ENCODE results near the gene NR2F1-AS1. TPM values are rescaled to one million over a fixed set of nuclear protein-coding genes. Genes with fewer than 3 reads are reported as not detected.
A peak's percentile ranks its signal among the peaks of the same experiment; 100 is the strongest.
"Not testable (repeated sequence)": the region's sequence is repeated elsewhere in the genome, so short reads cannot be mapped to it uniquely, and the experiment has no call there.

Gene NR2F1-AS1
- total and polyA plus RNA-seq, 3 donors from 2014 or later = 15.6 to 24.8 (median 20.6) TPM

- no peak for TF ChIP-seq POLR2A (IDR thresholded peaks at IDR 0.05)
- TF ChIP-seq, protein P1, sequence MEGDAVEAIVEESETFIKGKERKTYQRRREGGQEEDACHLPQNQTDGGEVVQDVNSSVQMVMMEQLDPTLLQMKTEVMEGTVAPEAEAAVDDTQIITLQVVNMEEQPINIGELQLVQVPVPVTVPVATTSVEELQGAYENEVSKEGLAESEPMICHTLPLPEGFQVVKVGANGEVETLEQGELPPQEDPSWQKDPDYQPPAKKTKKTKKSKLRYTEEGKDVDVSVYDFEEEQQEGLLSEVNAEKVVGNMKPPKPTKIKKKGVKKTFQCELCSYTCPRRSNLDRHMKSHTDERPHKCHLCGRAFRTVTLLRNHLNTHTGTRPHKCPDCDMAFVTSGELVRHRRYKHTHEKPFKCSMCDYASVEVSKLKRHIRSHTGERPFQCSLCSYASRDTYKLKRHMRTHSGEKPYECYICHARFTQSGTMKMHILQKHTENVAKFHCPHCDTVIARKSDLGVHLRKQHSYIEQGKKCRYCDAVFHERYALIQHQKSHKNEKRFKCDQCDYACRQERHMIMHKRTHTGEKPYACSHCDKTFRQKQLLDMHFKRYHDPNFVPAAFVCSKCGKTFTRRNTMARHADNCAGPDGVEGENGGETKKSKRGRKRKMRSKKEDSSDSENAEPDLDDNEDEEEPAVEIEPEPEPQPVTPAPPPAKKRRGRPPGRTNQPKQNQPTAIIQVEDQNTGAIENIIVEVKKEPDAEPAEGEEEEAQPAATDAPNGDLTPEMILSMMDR (IDR thresholded peaks at IDR 0.05) = no peak
- 34% methylated on average over 4 of the region's 4 CpGs for WGBS, 2 donors
- Histone ChIP-seq H3K4me1 (peaks cover 4% of the 10 kb centered on the region), H3K9me3 (no peaks in the 10 kb centered on the region), H3K27me3 (no peaks in the 10 kb centered on the region), H3K4me3 (no peak overlapping the region), H3K27ac (peak overlapping the region in 1 of 2 donors; percentile 13), H3K36me3 (ENCODE audit: low read depth, missing control alignments) (no peaks in the 10 kb centered on the region)
- intact Hi-C loops (cut with DNase I; ENCODE audit: low total_unique reads) = no loop called here
- peak; percentile 79 for DNase-seq
Measured at GRCh38 chr5:93532370-93532769, 48.6 kb downstream of the NR2F1-AS1 start.

DNA sequence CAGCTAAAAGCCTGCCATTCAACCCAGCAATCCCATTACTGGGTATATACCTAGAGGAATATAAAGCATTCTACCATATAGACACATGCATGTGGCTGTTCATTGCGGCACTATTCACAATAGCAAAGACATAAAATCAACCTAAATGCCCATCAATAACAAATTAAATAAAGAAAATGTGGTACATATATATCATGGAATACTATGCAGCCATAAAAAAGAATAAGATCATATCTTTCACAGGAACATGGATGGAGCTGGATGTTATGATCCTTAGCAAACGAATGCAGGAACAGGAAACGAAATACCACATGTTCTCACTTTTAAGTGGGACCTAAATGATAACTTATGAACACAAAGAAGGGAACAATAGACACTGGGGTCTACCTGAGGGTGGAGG is 59.2 kb downstream of the NR2F1-AS1 start:
- DNase-seq; H3K27ac ChIP-seq; H3K4me3 ChIP-seq; H3K4me1 ChIP-seq; H3K9me3 ChIP-seq; H3K36me3 ChIP-seq (ENCODE audit: low read depth, missing control alignments); H3K27me3 ChIP-seq; intact Hi-C loops (cut with DNase I; ENCODE audit: low total_unique reads): not testable (repeated sequence)
- WGBS, 2 donors = 82 to 94% methylated on average over 3 of the region's 3 CpGs

- H3K9me3 ChIP-seq = no peaks in the 10 kb centered on the region
- no peak overlapping the region for H3K27ac ChIP-seq
- no peaks in the 10 kb centered on the region for H3K27me3 ChIP-seq
- intact Hi-C loops (cut with DNase I; ENCODE audit: low total_unique reads) = no loop called here
- H3K36me3 ChIP-seq (ENCODE audit: low read depth, missing control alignments) = no peaks in the 10 kb centered on the region
- DNase-seq = no peak
- no peak for TF ChIP-seq POLR2A (IDR thresholded peaks at IDR 0.05)
- TF ChIP-seq, protein P1 (IDR thresholded peaks at IDR 0.05) = no peak
- no peaks in the 10 kb centered on the region for H3K4me1 ChIP-seq
- H3K4me3 ChIP-seq = no peak overlapping the region
Measured at GRCh38 chr5:93519740-93520139, 61.3 kb downstream of the NR2F1-AS1 start.

- Histone ChIP-seq H3K9me3 (no peaks in the 10 kb centered on the region), H3K36me3 (ENCODE audit: low read depth, missing control alignments) (no peaks in the 10 kb centered on the region), H3K4me3 (no peak overlapping the region), H3K27me3 (no peaks in the 10 kb centered on the region), H3K4me1 (no peaks in the 10 kb centered on the region), H3K27ac (no peak overlapping the region)
- intact Hi-C loops (cut with DNase I; ENCODE audit: low total_unique reads) = no loop called here
- TF ChIP-seq POLR2A (IDR thresholded peaks at IDR 0.05) = no peak
- TF ChIP-seq, protein P1 (IDR thresholded peaks at IDR 0.05) = no peak
- no peak for DNase-seq
Measured at GRCh38 chr5:93517828-93518227, 63.2 kb downstream of the NR2F1-AS1 start.

DNA sequence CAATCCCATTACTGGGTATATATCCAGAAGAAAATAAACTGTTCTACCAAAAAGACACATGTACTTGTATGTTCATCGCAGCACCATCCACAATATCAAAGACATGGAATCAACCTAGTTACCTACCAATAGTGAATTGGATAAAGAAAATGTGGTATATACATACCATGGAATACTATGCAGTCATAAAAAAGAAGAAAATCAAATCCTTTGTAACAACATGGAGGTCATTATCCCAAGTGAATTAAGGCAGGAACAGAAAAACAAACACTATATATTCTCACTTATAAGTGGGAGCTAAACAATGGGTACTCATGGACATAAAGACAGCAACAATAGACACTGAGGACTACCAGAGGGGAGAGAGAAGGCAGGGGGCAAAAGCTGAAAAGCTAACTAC is 67.7 kb downstream of the NR2F1-AS1 start:
- H3K27ac ChIP-seq = no peak overlapping the region

More for the DNA sequence above, 67.7 kb downstream of the NR2F1-AS1 start:
- H3K4me3 ChIP-seq = no peak overlapping the region
- H3K36me3 ChIP-seq (ENCODE audit: low read depth, missing control alignments) = no peaks in the 10 kb centered on the region
- H3K27me3 ChIP-seq = no peaks in the 10 kb centered on the region
- no peaks in the 10 kb centered on the region for H3K9me3 ChIP-seq
- WGBS, 2 donors = 91 to 98% methylated on average over 1 of the region's 1 CpG
- DNase-seq = no peak
- no peaks in the 10 kb centered on the region for H3K4me1 ChIP-seq
- no peak for TF ChIP-seq POLR2A (IDR thresholded peaks at IDR 0.05)
- TF ChIP-seq, protein P1 (IDR thresholded peaks at IDR 0.05) = no peak
- intact Hi-C loops (cut with DNase I; ENCODE audit: low total_unique reads) = no loop called here
